Measurements from ENCODE around the gene PAEP. TPM values are rescaled to one million over a fixed set of nuclear protein-coding genes. Genes with fewer than 3 reads are reported as not detected.

PAEP gene
- total RNA-seq, 1 donor from 2014 or later: not detected

DNA sequence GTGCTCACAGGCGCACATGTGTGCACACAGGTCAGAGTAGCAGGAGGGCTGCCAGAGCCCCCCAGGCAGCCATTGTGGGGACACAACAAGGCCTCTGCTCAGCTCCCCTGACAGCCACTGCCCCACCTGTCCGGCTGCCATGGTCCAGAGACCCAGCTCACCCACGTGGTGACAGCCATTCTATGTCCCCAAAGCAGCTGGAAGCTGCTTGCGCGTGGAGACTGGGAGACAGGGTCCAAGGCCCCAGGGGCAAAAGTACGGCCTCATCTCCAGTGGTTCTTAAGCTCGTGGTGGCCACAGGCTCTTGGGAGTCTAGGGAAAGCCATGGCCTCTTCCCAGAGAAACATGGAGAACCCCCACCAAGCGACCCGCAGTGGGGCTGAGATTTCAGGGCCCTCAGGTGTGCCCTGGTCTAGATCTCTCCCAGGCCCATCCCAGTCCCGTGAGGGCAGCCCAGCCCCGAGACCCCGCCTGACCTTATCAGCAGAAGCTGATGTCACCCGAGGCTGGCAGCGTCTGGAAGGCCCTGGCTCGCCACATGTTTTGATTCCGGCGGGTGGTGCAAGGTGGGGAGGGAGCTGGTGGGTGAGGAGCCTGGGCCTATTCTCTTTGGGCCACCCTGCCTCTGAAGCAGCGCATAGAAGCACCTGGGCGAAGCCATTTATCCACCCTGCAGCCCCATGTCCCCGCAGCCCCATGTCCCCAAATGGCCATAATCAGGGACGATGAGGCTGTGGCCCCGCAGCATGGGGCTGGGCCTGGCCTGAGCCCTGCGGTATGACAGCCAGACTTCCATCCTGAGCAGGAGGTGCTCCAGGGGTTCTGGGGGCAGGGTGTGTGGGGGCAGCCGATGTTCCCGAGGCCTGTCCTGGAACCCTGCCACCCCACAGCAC is 46.1 kb downstream of the PAEP start:
- peak; percentile 50 for DNase-seq (ENCODE audit: missing footprints)
- ATAC-seq: no peak
- intact Hi-C loops (cut with DNase I): loop anchor here (10.0 kb wide), 2 partner anchors 357 to 677 kb away; partner anchors contain the start of gene UBAC1

DNA sequence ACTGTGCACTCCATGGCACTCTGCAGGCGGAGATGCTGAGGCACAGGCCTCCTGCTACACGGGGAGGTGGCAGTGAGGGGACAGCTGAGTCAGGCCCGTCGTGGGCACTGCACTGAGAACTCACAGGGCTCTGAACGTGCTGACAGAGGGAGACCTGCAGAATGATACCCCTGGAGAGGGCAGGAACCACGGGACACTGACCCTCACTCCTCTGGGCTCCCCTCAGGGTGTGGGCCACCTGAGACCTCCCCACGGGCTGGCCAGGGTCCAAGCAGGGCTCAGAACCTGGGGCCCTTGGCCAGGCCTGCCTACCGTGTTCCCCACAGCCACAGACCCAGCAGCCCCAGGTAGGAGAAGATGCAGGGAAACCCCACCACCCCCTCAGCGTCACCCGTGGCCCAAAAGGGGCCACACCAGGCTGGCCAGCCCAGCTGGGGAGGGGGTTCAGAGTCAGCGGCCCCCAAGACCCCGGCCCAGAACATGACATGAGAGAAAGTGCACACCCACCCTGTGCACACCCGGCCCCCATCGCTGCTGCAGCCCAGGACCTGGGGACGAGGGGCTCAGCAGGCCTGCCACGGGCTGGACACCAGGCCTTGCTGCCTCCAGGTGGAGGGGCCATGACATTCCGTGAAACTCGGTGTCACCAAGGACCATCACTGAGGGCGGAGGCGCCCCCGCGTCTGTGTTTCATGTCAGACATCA is 46.9 kb downstream of the PAEP start:
- ATAC-seq (no peak), DNase-seq (ENCODE audit: missing footprints) (peak; percentile 46)
- intact Hi-C loops (cut with DNase I): loop anchor here (10.0 kb wide), 2 partner anchors 356 to 676 kb away; partner anchors contain the start of gene UBAC1

- intact Hi-C loops (cut with DNase I): loop anchor here (10.0 kb wide), 2 partner anchors 356 to 676 kb away; partner anchors contain the start of gene UBAC1
- ATAC-seq (no peak), DNase-seq (ENCODE audit: missing footprints) (peak; percentile 31)
Measured at GRCh38 chr9:135608999-135609317, 47.4 kb downstream of the PAEP start.

DNA sequence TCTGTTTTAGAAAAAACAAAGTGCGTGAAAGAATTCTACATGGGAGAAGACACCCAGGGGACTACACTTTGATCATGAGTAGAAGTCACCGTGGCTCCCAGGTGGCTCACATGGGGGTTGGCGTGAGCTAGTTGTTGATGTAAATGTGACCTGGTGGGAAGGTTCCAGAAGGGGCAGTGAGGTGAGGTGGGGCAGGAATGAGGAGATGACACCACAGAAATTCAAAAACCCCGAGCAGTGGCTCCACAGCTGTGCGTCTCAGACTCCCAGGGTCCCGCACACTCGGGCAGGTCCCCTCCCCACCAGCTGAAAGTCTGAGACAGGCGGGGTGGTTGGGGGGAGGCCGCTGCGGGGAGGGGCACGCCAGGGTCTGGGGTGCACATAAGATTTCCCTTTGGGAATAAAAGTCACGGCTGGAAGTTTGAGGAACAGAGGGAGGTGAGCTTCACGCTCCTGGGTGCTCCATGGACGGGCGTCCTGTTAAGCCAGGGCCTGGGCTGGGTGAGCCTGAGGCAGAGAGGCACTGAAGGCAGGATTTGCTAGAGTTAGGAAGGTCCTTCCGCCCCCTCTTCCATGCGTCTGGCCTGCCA is 47.9 kb downstream of the PAEP start:
- no peak for ATAC-seq
- intact Hi-C loops (cut with DNase I): loop anchor here (10.0 kb wide), 2 partner anchors 355 to 675 kb away; partner anchors contain the start of gene UBAC1
- peak; percentile 32 for DNase-seq (ENCODE audit: missing footprints)

GRCh38 chr9:135610290-135611141 is 49.0 kb downstream of the PAEP start:
- intact Hi-C loops (cut with DNase I): no loop called here
- DNase-seq (ENCODE audit: missing footprints): peak; percentile 22

DNA sequence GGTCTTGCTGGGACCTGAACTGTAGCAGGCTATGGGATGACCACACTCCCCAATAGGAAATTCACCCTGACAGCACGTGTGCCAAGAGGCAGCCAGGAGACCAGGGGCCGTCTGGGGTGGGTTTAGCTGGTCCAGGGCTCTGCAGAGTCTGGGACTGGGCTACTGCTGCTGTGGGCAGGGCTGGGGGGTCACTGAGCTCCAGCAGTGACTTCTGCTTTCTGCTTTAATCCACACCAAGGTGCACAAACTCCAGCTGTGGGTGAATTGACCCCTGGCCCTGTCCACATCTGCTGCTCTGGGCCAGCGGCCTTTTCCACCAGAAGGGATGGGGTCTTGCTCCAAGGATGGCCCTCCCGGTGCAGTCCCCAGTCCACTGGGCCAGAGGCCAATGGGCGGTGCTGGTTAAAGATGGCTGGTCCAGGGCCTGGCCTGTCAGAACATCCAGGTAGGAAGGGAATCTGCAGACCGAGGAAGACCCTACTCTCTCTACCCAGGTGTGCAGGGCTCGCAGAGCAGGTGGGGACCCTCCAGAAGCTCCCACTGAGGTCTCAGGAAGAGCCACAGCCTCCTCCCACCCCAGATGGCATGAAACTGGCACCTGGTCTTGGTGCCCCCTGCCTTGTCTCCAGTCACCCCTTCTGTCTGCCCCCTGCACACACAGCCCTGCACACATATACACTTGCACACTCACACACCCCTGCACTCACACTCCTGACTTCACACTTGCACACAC is 49.8 kb downstream of the PAEP start:
- no peak for ATAC-seq
- no peak for DNase-seq (ENCODE audit: missing footprints)
- intact Hi-C loops (cut with DNase I): no loop called here

More at GRCh38 chr9:135610290-135611141, 49.0 kb downstream of the PAEP start:
- no peak for ATAC-seq

DNA sequence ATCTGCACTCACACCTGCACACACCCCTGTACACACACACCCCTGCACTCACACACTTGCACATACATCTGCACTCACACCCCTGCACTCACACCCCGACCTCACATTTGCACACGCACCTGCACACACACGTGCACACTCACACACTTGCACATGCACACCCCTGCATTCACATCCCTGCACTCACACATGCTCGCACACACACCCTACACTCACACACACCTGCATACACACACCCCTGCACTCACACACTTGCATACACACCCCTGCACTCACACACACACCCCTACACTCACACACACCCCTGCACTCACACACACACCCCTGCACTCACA is 50.3 kb downstream of the PAEP start:
- ATAC-seq (no peak), DNase-seq (ENCODE audit: missing footprints) (no peak)
- intact Hi-C loops (cut with DNase I): no loop called here

DNA sequence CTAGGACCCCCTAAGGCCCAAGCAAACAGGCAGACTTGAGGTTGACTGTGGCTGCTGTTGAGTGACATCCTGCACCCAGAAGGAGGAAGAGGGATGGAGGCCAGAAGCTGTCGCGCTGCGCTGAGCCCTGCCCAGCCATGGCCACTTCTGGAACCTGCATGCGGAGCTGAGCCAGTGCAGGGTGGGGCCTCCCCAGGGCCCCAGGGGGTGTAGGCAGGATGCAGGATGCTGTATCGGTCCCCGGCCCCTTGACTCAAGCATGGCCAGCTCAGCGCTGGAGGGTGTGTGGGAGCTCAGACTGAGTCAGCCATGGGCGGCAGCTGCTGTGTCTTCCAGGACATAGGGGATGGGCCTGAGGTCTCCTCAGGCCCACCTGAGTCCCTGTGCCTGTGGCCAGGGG is 50.9 kb downstream of the PAEP start:
- intact Hi-C loops (cut with DNase I): no loop called here
- DNase-seq (ENCODE audit: missing footprints): no peak
- ATAC-seq: no peak

DNA sequence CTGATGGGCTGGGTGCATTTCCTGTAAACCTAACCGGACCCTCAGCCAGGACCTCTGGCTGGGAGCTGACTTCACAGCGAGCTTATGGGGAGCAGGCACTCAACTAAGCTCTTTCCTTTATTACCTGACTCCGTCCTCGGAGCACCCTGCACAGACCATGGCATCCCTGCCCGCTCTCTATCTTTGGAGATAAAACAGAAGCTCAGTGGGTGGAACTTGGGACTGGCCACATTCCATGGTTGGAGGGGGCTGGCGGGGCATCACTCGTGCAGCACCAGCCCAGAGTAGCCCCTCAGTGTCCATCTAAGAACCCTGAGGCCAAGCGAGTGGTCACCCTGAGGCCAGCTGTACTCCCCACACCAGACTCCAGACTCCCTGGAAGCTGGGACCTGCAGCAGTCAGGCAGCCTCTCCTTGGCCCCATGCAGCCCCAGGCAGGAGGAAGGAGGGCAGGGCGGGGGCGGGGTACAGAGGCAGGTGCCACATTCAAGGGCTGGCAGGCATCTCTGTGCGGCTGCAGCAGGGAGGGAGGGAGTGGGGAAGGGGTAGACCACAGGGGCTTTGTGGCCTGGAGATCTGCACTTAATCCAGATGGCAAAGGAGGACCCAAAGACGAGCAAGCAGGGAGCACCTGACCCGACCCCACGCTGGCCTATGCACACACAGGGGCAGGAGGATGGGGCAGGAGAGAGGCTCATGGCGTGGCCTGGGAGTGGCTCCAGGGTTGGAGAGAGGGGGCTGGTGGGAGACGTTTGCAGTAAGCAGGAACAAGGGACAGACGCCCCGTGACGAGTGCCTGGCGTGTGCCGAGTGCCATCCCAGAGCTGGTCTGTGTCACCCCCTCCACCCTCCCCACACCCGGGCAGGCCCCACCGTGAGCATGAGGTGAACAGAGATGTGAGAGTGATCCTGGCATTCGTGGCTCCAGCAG is 51.7 kb downstream of the PAEP start:
- no peak for ATAC-seq
- intact Hi-C loops (cut with DNase I): no loop called here
- no peak for DNase-seq (ENCODE audit: missing footprints)

- intact Hi-C loops (cut with DNase I): no loop called here
- no peak for ATAC-seq
- no peak for DNase-seq (ENCODE audit: missing footprints)
Measured at GRCh38 chr9:135613946-135614805, 52.6 kb downstream of the PAEP start.

DNA sequence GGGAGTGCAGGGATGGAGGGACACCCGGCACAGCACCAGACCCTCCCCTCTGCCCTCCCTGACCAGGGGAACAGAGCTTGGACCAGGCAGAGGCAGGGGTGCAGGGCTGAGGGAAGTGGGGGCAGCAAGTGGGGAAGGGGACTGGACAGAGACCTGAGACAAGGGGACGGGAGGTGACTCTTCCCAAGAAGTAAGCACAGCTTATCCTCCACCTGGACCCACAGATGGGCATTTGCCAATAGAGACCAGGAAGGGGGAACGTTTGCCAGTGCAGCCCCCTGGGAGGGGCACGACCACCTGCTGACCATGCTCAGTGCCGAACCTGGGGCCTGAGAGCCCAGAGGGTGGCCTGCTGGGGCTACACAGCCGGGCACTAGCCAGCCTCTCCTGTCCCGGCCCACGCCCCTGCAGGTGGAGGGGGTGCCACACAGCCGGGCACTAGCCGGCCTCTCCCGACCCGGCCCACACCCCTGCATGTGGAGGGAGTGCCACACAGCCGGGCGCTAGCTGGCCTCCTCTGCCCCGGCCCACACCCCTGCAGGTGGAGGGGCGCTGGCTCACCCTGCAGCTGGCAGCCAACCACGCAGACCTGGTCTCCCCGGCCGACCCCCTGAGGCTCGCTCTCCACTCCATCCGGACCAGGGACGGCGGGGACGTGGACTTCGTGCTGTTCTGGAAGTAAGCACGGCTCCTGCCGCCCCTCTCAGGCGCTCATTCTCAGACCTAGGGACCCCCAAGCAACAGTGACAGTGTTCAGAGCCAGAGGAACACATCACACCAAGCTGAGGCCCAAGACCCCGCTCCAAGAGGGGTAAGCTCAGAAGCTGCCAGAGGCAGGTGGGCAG is 53.5 kb downstream of the PAEP start:
- DNase-seq (ENCODE audit: missing footprints) (no peak), ATAC-seq (no peak)
- intact Hi-C loops (cut with DNase I): no loop called here

GRCh38 chr9:135615666-135616618 is 54.4 kb downstream of the PAEP start:
- intact Hi-C loops (cut with DNase I): no loop called here
- DNase-seq (ENCODE audit: missing footprints) (no peak), ATAC-seq (no peak)

Measured in Right ventricle myocardium inferior (tissue), 1 donor.